A549 (cell line): ENCODE results near the gene NUDT1.

Experiments used
- CTCF ChIP-seq: fragments of >200 bp; sonication (Bioruptor Twin); formaldehyde crosslinking; IDR thresholded peaks from 3 replicates; pipeline ENCODE4 v1.5.1; 2016
- FOXS1 ChIP-seq: fragments of 250-450 bp; sonication (Bioruptor Pico); IDR thresholded peaks from 2 replicates; pipeline ENCODE4 v1.5.0; 2020; ENCODE audit warnings: mild to moderate bottlenecking, moderate library complexity
- HOXA7 ChIP-seq: fragments of 250-450 bp; sonication (Bioruptor Pico); IDR thresholded peaks from 2 replicates; pipeline ENCODE4 v1.5.0; 2020; ENCODE audit warnings: mild to moderate bottlenecking, moderate library complexity
- MAFK ChIP-seq: fragments of 450-650 bp; IDR thresholded peaks from 2 replicates; pipeline ENCODE4 v1.6.1; 2014; ENCODE audit not compliant: partially characterized antibody
- ZSCAN20 ChIP-seq: fragments of 250-450 bp; sonication (Bioruptor Pico); IDR thresholded peaks from 2 replicates; pipeline ENCODE4 v1.8.0; 2022; ENCODE audit warnings: mild to moderate bottlenecking, moderate library complexity

- TF ChIP-seq ZSCAN20 (no peak), CTCF (no peak), MAFK (no peak), FOXS1 (CRISPR knock-in tag) (no peak), HOXA7 (no peak)
Measured at GRCh38 chr7:2288503-2288902, 46.5 kb downstream of the NUDT1 start.
